GM21619 (cell line): ENCODE data around the gene CFAP410.

ENCODE experiments used
- ATAC-seq: cut with Tn5 transposase; IDR thresholded peaks from one replicate; pipeline ENCODE4 v1.9.1; 2021; ENCODE audit not compliant: unreplicated experiment

Gene CFAP410

GRCh38 chr21:44300262-44300959, 38.8 kb downstream of the CFAP410 start:
- ATAC-seq, result peak; percentile 33

GRCh38 chr21:44299458-44300261, 39.5 kb downstream of the CFAP410 start, which contains the start of gene PFKL:
TSS of gene PFKL (plus strand) at chr21:44300053. CDS start at chr21:44300106, 53 bp downstream.
- peak; percentile 54 for ATAC-seq

- ATAC-seq, result no peak
Observed at GRCh38 chr21:44299085-44299457, 40.1 kb downstream of the CFAP410 start.

GRCh38 chr21:44298301-44298700, 40.9 kb downstream of the CFAP410 start:
- ATAC-seq, result no peak

- peak; percentile 27 for ATAC-seq
Observed at GRCh38 chr21:44297525-44298290, 41.5 kb downstream of the CFAP410 start.

- no peak for ATAC-seq
Observed at GRCh38 chr21:44296916-44297315, 42.3 kb downstream of the CFAP410 start.

- ATAC-seq, result no peak
Observed at GRCh38 chr21:44296103-44296519, 43.1 kb downstream of the CFAP410 start.

GRCh38 chr21:44295646-44296045, 43.5 kb downstream of the CFAP410 start:
- ATAC-seq, result no peak

- ATAC-seq, result no peak
Observed at GRCh38 chr21:44295163-44295573, 44.0 kb downstream of the CFAP410 start.

- ATAC-seq, result no peak
Observed at GRCh38 chr21:44294391-44295162, 44.6 kb downstream of the CFAP410 start.

GRCh38 chr21:44293551-44294231, 45.5 kb downstream of the CFAP410 start:
- no peak for ATAC-seq

GRCh38 chr21:44292812-44293195, 46.4 kb downstream of the CFAP410 start:
- ATAC-seq, result no peak

GRCh38 chr21:44291936-44292811, 47.0 kb downstream of the CFAP410 start:
- ATAC-seq, result no peak

GRCh38 chr21:44291078-44291935, 47.9 kb downstream of the CFAP410 start:
- ATAC-seq, result no peak

- ATAC-seq, result no peak
Observed at GRCh38 chr21:44290327-44291077, 48.7 kb downstream of the CFAP410 start.

GRCh38 chr21:44289381-44290010, 49.7 kb downstream of the CFAP410 start:
- no peak for ATAC-seq
